HL-60/S4 treated with retinoic acid at 250 ng/mL for 4 days and 3 days (cell line): ENCODE measurements around the gene FOXN3.
"Not testable (repeated sequence)": the region's sequence is repeated elsewhere in the genome, so short reads cannot be mapped to it uniquely, and the experiment has no call there.

Experiments used
- in situ Hi-C: fragments of 300-500 bp; cut with MboI; formaldehyde crosslinking; loops from 2 replicates; pipeline ENCODE4 v1.7.0; 2022; ENCODE audit warnings: low sequenced_read_pairs

Gene FOXN3

GRCh38 chr14:89309670-89310177, 107.3 kb downstream of the FOXN3 start:
- in situ Hi-C loops = no loop called here

DNA sequence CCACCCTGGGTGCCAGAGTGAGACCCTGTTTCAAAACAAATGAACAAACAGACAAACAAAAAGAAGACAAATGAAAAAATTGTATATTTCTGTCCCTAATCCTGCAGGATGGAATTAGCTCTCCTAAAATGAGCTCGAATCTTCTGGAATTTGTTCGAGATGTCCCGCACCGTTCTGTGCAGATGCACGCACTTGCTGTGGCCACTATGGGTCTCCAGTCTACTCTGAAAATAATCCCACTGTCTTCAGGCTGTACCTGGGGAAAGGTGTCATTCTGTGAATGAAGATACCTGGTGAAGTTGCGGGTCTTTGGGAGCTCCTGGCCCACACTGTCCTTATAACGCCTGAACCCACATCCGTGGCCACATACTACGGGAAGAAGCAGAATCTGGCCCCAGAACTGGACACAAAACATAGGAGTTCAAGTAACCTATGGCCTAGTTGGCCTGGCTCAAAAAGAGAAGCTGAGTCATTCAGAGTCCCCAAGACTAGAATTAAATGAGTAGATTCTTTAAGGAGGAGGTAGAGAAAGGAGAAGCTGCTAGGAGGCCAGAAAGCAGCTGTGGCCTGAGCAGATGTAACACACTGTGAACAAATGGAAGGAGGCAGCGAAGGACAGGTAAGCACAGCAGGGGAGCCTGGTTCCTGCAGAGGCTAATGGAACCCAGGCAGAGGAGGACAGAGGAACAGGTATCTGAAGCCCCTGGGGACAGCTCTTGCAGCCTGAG, 108.6 kb downstream of the FOXN3 start:
- in situ Hi-C loops = no loop called here

DNA sequence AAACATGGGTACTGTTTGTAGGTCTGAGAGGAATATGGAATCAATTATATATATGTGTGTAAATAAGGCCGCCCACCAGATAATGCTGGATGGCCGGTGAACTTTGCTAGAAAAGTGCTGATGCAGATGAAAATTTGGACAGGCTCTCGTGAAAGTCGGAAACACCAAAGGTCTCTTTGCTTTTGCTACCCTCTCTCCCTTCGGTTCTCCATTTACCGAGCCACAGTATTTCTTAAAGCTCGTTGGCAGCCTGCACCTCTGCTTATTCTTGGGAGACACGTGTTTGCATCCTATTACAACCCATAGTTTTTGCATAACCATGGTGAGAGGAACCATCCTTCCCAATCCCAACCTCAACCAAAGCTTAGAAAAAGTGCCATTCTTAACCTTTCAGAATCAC, 109.6 kb downstream of the FOXN3 start:
- in situ Hi-C loops = no loop called here

DNA sequence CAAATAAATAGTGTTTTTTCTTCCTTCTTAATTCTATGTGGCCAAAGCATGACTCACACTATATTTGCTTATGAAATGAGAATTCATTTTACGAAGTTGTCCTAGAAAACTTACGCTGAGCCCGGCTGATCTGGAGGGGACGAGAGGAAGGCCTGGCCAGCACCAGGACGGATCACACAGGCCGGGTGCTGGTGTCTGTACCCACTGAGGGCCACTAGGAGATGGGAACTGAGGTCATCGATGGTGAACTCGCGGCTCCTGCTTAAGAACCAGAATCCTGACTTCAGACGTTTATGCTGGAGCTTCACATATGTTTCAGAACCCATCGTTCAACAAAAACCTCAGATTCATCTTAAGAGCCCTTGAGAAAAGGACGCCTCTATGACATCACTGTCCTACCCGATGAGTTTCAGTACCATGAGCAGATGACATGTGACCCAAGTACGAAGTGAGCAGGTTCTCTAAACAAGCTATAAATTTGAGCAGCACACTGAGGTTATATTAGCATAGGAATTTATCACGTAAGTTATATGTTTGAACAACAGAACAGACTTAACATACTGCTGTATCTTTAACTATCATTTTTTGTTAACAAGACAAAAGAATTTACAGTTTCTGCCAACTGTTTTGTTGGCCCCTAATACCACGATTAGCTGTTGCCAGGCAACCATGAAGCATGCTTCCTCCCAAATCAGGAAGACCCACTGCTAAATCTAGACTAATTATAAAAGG, 111.9 kb downstream of the FOXN3 start:
- in situ Hi-C loops = no loop called here

GRCh38 chr14:89304561-89304960, 112.5 kb downstream of the FOXN3 start:
- in situ Hi-C loops = no loop called here

DNA sequence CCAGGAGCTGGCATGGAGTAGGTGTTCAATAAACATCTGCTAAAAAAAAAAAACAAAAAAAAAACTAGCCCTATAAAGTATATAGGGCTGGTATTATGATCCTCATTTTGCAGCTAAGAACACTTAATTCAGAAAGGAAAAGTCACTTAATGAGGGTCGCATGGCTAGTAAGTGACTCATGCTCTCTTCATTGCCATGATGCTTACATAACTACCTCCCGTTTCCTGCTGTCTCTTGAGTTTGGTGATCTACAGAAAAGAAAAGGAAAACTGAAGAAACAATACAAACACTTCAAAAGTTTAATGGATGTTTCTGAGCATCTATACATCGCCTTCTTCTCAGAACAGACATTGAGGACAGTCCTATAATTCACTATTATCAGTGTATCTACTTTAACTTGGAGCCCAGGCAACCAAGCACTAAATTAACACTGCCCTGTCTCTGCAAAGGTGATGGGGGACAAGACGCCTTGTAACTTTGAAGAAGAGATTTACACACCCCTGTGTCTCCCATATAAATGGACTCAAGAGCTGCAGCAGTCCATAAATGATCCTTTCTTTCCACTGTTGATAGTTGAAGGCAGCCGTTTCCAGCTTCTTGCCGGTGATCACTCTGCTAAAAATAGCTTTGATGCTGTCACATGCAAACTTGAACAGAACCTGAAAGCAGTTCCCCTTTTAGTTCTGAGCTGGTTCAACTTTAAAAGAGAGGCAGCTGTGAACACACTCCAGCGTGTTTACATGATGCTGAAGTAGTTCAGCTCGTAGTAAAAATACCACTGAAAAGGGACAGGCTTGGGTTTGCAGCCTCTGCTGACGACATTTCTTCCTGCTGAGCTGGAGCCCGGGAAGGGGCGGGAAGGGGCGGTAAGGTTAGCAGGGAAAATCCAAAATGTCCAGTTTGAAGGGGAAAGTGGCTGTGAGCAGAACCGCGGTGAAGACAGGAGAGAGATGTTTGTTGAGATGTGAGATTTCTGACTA, 113.3 kb downstream of the FOXN3 start:
- in situ Hi-C loops = no loop called here

DNA sequence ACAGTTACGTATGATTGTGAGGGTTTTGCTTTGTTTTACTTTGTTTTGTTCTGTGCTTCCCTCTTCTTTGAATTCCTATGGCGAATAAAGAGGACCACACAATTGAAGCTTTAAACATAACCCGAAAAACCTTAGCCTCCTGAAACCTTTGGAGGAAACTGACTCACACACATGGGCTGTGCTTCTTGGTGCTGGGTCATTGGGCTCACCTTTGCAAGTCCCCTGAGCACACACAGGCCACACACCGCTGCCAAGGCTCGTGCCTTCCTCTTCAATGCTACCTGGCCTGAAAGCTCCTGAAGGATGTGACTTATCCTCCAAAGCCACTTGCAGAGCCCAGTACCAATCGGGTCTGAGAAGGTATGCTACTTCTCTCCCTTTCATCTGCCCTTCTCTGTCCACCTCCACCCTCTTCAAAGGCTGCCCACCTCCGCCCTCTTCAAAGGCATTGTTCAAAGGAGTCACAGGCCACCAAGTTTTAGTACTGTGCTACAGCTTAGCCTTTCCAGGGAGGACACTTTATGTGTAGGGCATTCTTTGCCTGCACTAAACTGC, 114.6 kb downstream of the FOXN3 start:
- in situ Hi-C loops = no loop called here

GRCh38 chr14:89299587-89299986, 117.4 kb downstream of the FOXN3 start:
- in situ Hi-C loops = no loop called here

- in situ Hi-C loops = no loop called here
Observed at GRCh38 chr14:89298056-89298834, 118.8 kb downstream of the FOXN3 start.

DNA sequence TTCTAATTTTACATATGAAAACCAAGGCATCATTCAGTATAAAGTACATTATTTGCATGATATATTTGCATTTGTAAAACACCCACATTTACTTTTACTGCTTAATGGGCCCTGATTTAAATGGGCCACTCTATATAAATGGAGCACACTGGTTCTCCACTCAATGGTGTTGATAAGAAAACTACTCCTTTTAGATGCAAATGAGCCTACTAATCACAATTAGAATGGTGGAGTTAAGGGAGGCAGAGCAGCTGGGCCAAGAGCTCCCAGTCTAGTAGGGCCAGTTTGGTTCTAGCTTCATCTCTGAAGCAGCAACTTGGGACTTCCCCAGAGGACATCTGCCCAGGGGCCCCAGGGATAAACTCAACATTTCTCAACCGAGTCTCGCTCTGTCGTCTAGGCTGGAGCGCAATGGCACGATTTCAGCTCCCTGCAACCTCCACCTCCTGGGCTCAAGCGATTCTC, 120.7 kb downstream of the FOXN3 start:
- in situ Hi-C loops = no loop called here

GRCh38 chr14:89294872-89295271, 122.2 kb downstream of the FOXN3 start:
- in situ Hi-C loops = no loop called here

- in situ Hi-C loops = not testable (repeated sequence)
Observed at GRCh38 chr14:89294469-89294868, 122.6 kb downstream of the FOXN3 start.

DNA sequence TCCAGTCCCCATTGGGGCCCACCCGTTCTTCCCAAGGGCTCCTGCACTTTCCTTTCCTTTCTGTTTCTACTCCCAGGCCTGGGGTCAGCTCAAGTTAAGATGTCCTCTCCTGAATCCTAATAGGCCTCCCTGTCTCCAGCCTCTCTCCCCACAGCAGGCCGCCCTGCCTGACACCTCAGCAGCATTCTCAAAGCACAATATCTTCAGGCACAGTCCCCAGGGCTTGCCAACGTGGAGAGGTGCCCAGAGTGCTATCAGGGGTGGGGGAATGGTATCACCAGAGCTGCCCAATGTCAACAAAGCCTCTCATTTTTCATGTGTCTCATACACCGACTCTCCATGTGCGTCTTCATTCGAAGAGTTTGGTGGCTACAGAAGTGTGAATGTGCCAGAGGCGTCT, 123.0 kb downstream of the FOXN3 start:
- in situ Hi-C loops = no loop called here

- in situ Hi-C loops = no loop called here
Observed at GRCh38 chr14:89293314-89293916, 123.6 kb downstream of the FOXN3 start.

DNA sequence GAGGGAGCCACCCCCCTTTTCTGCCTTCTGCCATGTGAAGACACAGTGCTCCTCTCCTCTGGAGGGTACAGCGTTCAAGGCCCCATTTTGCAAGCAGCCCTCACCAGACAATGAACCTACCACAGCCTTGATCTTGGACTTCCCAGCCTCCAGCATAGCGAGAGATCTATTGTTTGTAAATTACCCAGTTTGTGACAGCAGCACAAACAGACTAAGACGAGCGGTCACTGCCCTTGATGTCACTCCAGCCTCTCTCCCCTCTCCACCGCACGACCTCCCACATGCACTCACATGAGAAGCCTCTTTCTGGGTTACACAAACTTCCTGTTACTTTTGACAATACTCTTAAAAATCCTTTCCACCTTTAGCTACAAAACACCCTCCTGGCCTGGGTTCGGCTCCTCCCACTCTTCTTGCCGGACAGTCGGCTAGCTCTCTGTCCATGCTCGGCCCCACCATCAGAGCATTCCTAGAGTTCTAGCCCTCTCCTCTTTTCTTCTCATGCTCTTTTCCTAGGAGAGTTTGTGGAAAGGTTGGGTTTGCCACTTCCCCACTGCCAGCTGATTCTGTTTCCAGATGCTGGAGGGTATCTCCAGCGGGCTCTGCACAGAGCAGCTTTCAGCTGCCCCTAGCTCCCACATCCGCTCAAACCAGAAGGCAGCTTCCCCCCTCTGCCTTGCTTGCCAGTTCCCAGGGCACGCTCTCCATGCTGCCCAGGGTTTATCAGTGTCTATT, 124.3 kb downstream of the FOXN3 start:
- in situ Hi-C loops = no loop called here

DNA sequence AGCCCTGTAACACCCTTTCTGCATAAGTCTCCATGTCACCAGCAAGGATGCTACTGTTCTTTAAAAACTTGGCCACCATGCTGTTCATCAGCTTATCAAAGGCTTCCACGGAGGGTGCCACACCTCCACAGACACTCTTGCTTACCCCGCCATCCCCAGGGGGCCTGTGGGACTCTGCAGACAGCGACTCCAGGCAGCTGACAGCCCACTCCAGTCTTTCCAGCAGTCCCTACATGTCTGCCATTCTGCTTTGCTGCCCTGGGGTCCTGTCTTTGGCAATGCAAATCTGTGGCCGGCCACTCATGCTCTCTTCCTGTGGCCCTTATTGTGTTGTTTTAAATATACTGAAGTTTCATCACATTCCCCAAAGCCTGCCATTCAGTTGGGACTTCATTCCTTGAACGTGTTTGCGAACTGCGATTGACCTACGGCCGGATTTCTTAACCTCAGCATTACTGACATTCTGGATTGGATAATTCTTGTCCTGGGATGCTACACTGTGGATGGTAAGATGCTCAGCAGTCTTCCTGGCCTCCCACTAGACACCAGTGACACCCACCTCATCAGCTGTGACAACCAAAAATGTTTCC, 125.6 kb downstream of the FOXN3 start:
- in situ Hi-C loops = no loop called here

DNA sequence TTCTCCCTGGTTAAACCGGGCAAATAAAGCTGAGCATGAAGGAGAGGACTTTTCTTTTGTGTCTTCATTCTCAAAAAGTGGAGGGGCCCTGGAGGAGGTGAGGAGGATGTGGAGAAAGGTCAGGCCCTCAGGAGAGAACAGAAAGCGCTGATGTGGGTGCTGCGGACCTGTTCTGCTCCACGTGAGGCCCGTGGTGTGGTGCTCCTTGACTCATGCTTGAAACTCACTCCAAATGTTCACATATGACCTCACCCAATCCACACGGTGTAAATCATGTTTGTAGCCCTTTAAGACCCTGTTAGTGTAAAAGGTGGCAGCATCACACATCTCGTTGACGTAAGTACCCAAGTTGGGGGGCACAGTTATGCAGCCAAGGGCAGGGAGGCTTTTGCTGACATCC, 126.2 kb downstream of the FOXN3 start:
- in situ Hi-C loops = no loop called here

GRCh38 chr14:89289477-89289876, 127.6 kb downstream of the FOXN3 start:
- in situ Hi-C loops = no loop called here
